RWPE2 (cell line): ENCODE results near the gene PTPRCAP.

ENCODE experiments used
- ATAC-seq: fragments of 200-7000 bp; cut with Tn5 transposase; 3 replicates; pipeline ENCODE4 v1.9.1; 2021; ENCODE audit warnings: low read depth
- DNase-seq: peaks from one replicate; pipeline ENCODE4 v3.0.0-alpha.2; 2020; ENCODE audit warnings: low spot score
- H3K27ac ChIP-seq: fragments of 450-650 bp; 2 replicates; pipeline ENCODE4 v1.5.1; 2017; ENCODE audit warnings: mild to moderate bottlenecking; ENCODE audit not compliant: poor library complexity, severe bottlenecking
- H3K27me3 ChIP-seq: fragments of 250-450 bp; sonication (Bioruptor Pico); 2 replicates; pipeline ENCODE4 v1.5.1; 2021; ENCODE audit warnings: mild to moderate bottlenecking, moderate library complexity; ENCODE audit not compliant: insufficient read depth, poor library complexity, severe bottlenecking
- H3K36me3 ChIP-seq: fragments of 250-450 bp; sonication (Bioruptor Pico); 2 replicates; pipeline ENCODE4 v1.5.1; 2020; ENCODE audit warnings: low read depth, mild to moderate bottlenecking, moderate library complexity
- H3K4me1 ChIP-seq: fragments of 250-450 bp; sonication (Bioruptor Pico); 2 replicates; pipeline ENCODE4 v1.5.1; 2021; ENCODE audit warnings: mild to moderate bottlenecking, moderate library complexity; ENCODE audit not compliant: insufficient read depth, poor library complexity, severe bottlenecking
- H3K4me3 ChIP-seq: fragments of 250-450 bp; sonication (Bioruptor Pico); 2 replicates; pipeline ENCODE4 v1.5.1; 2021; ENCODE audit warnings: mild to moderate bottlenecking, moderate library complexity; ENCODE audit not compliant: severe bottlenecking
- H3K9me3 ChIP-seq: fragments of 250-450 bp; sonication (Bioruptor Pico); 2 replicates; pipeline ENCODE4 v1.5.1; 2021; ENCODE audit warnings: mild to moderate bottlenecking, moderate library complexity; ENCODE audit not compliant: severe bottlenecking
- CTCF ChIP-seq: fragments of 450-650 bp; IDR thresholded peaks from one replicate; pipeline ENCODE4 v1.5.1; 2017; ENCODE audit warnings: mild to moderate bottlenecking, moderate library complexity; ENCODE audit not compliant: poor library complexity, severe bottlenecking

The PTPRCAP gene

GRCh38 chr11:67415501-67416304 is 21.8 kb downstream of the PTPRCAP start, which contains the start of gene CARNS1:
TSS of gene CARNS1 (plus strand) at chr11:67415678. CDS start at chr11:67416200, 522 bp downstream.
- Histone ChIP-seq H3K27me3 (no peaks in the 10 kb centered on the region), H3K27ac (no peak within 1 kb of the TSS), H3K4me1 (no peaks in the 10 kb centered on the region), H3K9me3 (no peaks in the 10 kb centered on the region), H3K36me3 (no peaks in the 10 kb centered on the region), H3K4me3 (peak within 1 kb of the TSS; percentile 14)
- no peak for DNase-seq
- TF ChIP-seq CTCF, result no peak
- no peak for ATAC-seq

GRCh38 chr11:67413266-67413849 is 24.1 kb downstream of the PTPRCAP start:
- no peaks in the 10 kb centered on the region for H3K9me3 ChIP-seq
- H3K36me3 ChIP-seq, result no peaks in the 10 kb centered on the region
- DNase-seq (no peak), ATAC-seq (no peak)
- no peak for TF ChIP-seq CTCF
- no peak overlapping the region for H3K4me3 ChIP-seq
- H3K4me1 ChIP-seq, result no peaks in the 10 kb centered on the region
- no peaks in the 10 kb centered on the region for H3K27me3 ChIP-seq
- no peak overlapping the region for H3K27ac ChIP-seq

- Histone ChIP-seq H3K4me3 (no peak overlapping the region), H3K27me3 (no peaks in the 10 kb centered on the region), H3K4me1 (no peaks in the 10 kb centered on the region), H3K36me3 (no peaks in the 10 kb centered on the region), H3K9me3 (no peaks in the 10 kb centered on the region), H3K27ac (no peak overlapping the region)
- ATAC-seq (no peak), DNase-seq (no peak)
- no peak for TF ChIP-seq CTCF
Measured at GRCh38 chr11:67412495-67413179, 24.8 kb downstream of the PTPRCAP start.

GRCh38 chr11:67411785-67412152 is 25.7 kb downstream of the PTPRCAP start:
- Histone ChIP-seq H3K36me3 (no peaks in the 10 kb centered on the region), H3K27me3 (no peaks in the 10 kb centered on the region), H3K4me3 (no peak overlapping the region), H3K9me3 (no peaks in the 10 kb centered on the region), H3K27ac (no peak overlapping the region), H3K4me1 (no peaks in the 10 kb centered on the region)
- DNase-seq, result no peak
- no peak for TF ChIP-seq CTCF
- peak; percentile 3; the same call in 1 of the 3 replicates for ATAC-seq
